Prostate gland (tissue), 2 donors: ENCODE data around the gene RBKS. TPM values are rescaled to one million over a fixed set of nuclear protein-coding genes. Genes with fewer than 3 reads are reported as not detected.

Experiments used
- DNase-seq: peaks from one replicate; pipeline ENCODE4 v3.0.0-alpha.2; 2019; ENCODE audit warnings: low spot score
- H3K27ac ChIP-seq, 2 donors: fragments of 200-600 bp; sonication (generic); 2 replicates each; pipeline ENCODE4 v1.5.1; 2017 to 2019
- H3K27me3 ChIP-seq: fragments of 200-600 bp; sonication (generic); replicated peaks from 2 replicates; pipeline ENCODE4 v1.5.1; 2019; ENCODE audit not compliant: insufficient read depth
- H3K36me3 ChIP-seq, 2 donors: fragments of 200-600 bp; sonication (generic); 1 replicate in 1 of 2; 2 replicates in 1 of 2; pipeline versions ENCODE4 v1.5.1 to v1.8.1; 2017 to 2019
- H3K4me1 ChIP-seq: fragments of 200-600 bp; sonication (generic); replicated peaks from 2 replicates; pipeline ENCODE4 v1.5.1; 2019
- H3K4me3 ChIP-seq, 2 donors: fragments of 200-600 bp; sonication (generic); 2 replicates each; pipeline ENCODE4 v1.5.1; 2017 to 2019
- H3K9me3 ChIP-seq: fragments of 200-600 bp; sonication (generic); 2 replicates; pipeline ENCODE4 v1.5.1; 2017
- CTCF ChIP-seq, 4 experiments: fragments of 200-600 bp in 2 of 4; fragments of 450-650 bp in 2 of 4; sonication (generic) in 2 of 4; IDR thresholded peaks; 1 replicate in 3 of 4; 2 replicates in 1 of 4; pipeline ENCODE4 v1.5.1; 2016 to 2019; ENCODE audit warnings: antibody characterized with exemption in 4 of 4, mild to moderate bottlenecking in 2 of 4, moderate library complexity in 2 of 4
- POLR2A ChIP-seq: fragments of 450-650 bp; IDR thresholded peaks from one replicate; pipeline ENCODE4 v1.6.1; 2016; ENCODE audit warnings: antibody characterized with exemption, mild to moderate bottlenecking
- POLR2AphosphoS5 ChIP-seq: sonication (generic); formaldehyde crosslinking; IDR thresholded peaks from one replicate; pipeline ENCODE4 v1.6.1; 2017; ENCODE audit warnings: antibody characterized with exemption
- WGBS: methylation state at CpG from one replicate; pipeline ENCODE4 v1.1.5; 2018; 5-methylcytosine and 5-hydroxymethylcytosine counted together
- intact Hi-C: fragments of 100-400 bp; cut with DNase I; formaldehyde crosslinking; loops from one replicate; pipeline ENCODE4 v1.14.2; 2022
- total RNA-seq, 2 donors: library from RNA; depleted of rRNA; stranded (reverse); fragments of >200 nt; gene quantifications; one replicate each; pipeline ENCODE4 v1.1.0, GENCODE V29; 2016

The RBKS gene
- total RNA-seq, 2 donors from 2014 or later: 1.6 to 1.8 TPM

- no peaks in the 10 kb centered on the region for H3K27me3 ChIP-seq
Measured at GRCh38 chr2:27742571-27742970, 147.6 kb downstream of the RBKS start.

GRCh38 chr2:27741673-27742072, 148.5 kb downstream of the RBKS start:
- 26% methylated on average over 3 of the region's 3 CpGs for WGBS
- TF ChIP-seq POLR2AphosphoS5 (no peak), CTCF (IDR thresholded peaks at IDR 0.05) (no peak), POLR2A (no peak)
- Histone ChIP-seq H3K4me1 (no peaks in the 10 kb centered on the region), H3K36me3 (no peaks in the 10 kb centered on the region), H3K27ac (no peak overlapping the region), H3K27me3 (no peaks in the 10 kb centered on the region), H3K9me3 (no peaks in the 10 kb centered on the region), H3K4me3 (no peak overlapping the region)
- intact Hi-C loops: no loop called here
- no peak for DNase-seq

More at GRCh38 chr2:27742571-27742970, 147.6 kb downstream of the RBKS start:
- intact Hi-C loops: no loop called here
- Histone ChIP-seq H3K4me3 (no peak overlapping the region), H3K9me3 (no peaks in the 10 kb centered on the region), H3K36me3 (no peaks in the 10 kb centered on the region), H3K27ac (no peak overlapping the region), H3K4me1 (no peaks in the 10 kb centered on the region)
- TF ChIP-seq POLR2AphosphoS5 (no peak), POLR2A (no peak), CTCF (IDR thresholded peaks at IDR 0.05) (no peak)
- DNase-seq: no peak
- WGBS: 94% methylated on average over 9 of the region's 9 CpGs

GRCh38 chr2:27739058-27739373, 151.2 kb downstream of the RBKS start:
- Histone ChIP-seq H3K4me3 (no peak overlapping the region), H3K27ac (no peak overlapping the region), H3K36me3 (no peaks in the 10 kb centered on the region), H3K27me3 (no peaks in the 10 kb centered on the region), H3K4me1 (no peaks in the 10 kb centered on the region), H3K9me3 (no peaks in the 10 kb centered on the region)
- TF ChIP-seq POLR2A (no peak), CTCF (IDR thresholded peaks at IDR 0.05) (no peak), POLR2AphosphoS5 (no peak)
- no peak for DNase-seq
- WGBS: 100% methylated on average over 4 of the region's 4 CpGs
- intact Hi-C loops: no loop called here

GRCh38 chr2:27738349-27739057, 151.7 kb downstream of the RBKS start:
- Histone ChIP-seq H3K27me3 (no peaks in the 10 kb centered on the region), H3K4me1 (no peaks in the 10 kb centered on the region), H3K36me3 (no peaks in the 10 kb centered on the region), H3K9me3 (no peaks in the 10 kb centered on the region), H3K27ac (no peak overlapping the region), H3K4me3 (no peak overlapping the region)
- no peak for DNase-seq
- intact Hi-C loops: no loop called here
- no peak for TF ChIP-seq POLR2AphosphoS5
- TF ChIP-seq CTCF (IDR thresholded peaks at IDR 0.05): no peak
- TF ChIP-seq POLR2A: no peak
- WGBS: 92% methylated on average over 13 of the region's 13 CpGs

- Histone ChIP-seq H3K27me3 (no peaks in the 10 kb centered on the region), H3K4me1 (no peaks in the 10 kb centered on the region), H3K36me3 (no peaks in the 10 kb centered on the region), H3K9me3 (no peaks in the 10 kb centered on the region), H3K27ac (no peak overlapping the region), H3K4me3 (no peak overlapping the region)
- no peak for DNase-seq
- WGBS: 84% methylated on average over 7 of the region's 7 CpGs
- TF ChIP-seq POLR2AphosphoS5 (no peak), CTCF (IDR thresholded peaks at IDR 0.05) (no peak), POLR2A (no peak)
- intact Hi-C loops: no loop called here
Measured at GRCh38 chr2:27737676-27738348, 152.4 kb downstream of the RBKS start.
